Retina (tissue), 1 donor: ENCODE results near the gene VPS26C.

ENCODE experiments used
- DNase-seq: peaks from one replicate; pipeline ENCODE4 v3.0.0-alpha.2; 2016

VPS26C gene

GRCh38 chr21:37199057-37199924 lies 67.8 kb downstream of the VPS26C start:
- DNase-seq = peak; percentile 13

GRCh38 chr21:37197746-37198145 lies 69.4 kb downstream of the VPS26C start:
- DNase-seq = no peak

GRCh38 chr21:37196847-37197246 lies 70.3 kb downstream of the VPS26C start:
- DNase-seq = no peak

- no peak for DNase-seq
Measured at GRCh38 chr21:37195610-37196009, 71.5 kb downstream of the VPS26C start.

GRCh38 chr21:37195059-37195458 lies 72.1 kb downstream of the VPS26C start:
- DNase-seq = no peak

- no peak for DNase-seq
Measured at GRCh38 chr21:37193676-37194075, 73.5 kb downstream of the VPS26C start.

- DNase-seq = no peak
Measured at GRCh38 chr21:37193006-37193405, 74.1 kb downstream of the VPS26C start.

- no peak for DNase-seq
Measured at GRCh38 chr21:37192019-37192418, 75.1 kb downstream of the VPS26C start.

- DNase-seq = no peak
Measured at GRCh38 chr21:37188825-37189224, 78.3 kb downstream of the VPS26C start.

- DNase-seq = no peak
Measured at GRCh38 chr21:37186983-37187382, 80.2 kb downstream of the VPS26C start.

GRCh38 chr21:37184784-37185593 lies 82.1 kb downstream of the VPS26C start:
- DNase-seq = no peak

- DNase-seq = no peak
Measured at GRCh38 chr21:37183749-37184148, 83.4 kb downstream of the VPS26C start.

GRCh38 chr21:37182222-37182621 lies 84.9 kb downstream of the VPS26C start:
- no peak for DNase-seq

- no peak for DNase-seq
Measured at GRCh38 chr21:37181059-37181458, 86.1 kb downstream of the VPS26C start.

- DNase-seq = no peak
Measured at GRCh38 chr21:37176716-37177115, 90.4 kb downstream of the VPS26C start.
